NCI-H748 (cell line): ENCODE measurements around the gene C16orf95.
"Not testable (repeated sequence)": the region's sequence is repeated elsewhere in the genome, so short reads cannot be mapped to it uniquely, and the experiment has no call there.

Experiments
- DNase-seq: peaks from one replicate; lab custom pipeline; 2025; ENCODE audit not compliant: unreplicated experiment; lab: John Stamatoyannopoulos, UW

C16orf95 gene, protein sequence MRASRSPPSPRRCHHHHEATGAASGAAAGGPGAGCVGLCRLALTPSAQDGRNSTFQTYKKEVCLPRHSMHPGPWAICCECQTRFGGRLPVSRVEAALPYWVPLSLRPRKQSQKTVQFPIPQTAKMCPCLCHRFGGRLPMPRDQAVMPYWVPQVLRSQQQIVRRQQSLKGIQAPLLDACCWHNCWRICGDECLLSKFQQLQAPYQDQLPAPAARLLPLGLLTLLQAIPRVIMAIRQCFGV

DNA sequence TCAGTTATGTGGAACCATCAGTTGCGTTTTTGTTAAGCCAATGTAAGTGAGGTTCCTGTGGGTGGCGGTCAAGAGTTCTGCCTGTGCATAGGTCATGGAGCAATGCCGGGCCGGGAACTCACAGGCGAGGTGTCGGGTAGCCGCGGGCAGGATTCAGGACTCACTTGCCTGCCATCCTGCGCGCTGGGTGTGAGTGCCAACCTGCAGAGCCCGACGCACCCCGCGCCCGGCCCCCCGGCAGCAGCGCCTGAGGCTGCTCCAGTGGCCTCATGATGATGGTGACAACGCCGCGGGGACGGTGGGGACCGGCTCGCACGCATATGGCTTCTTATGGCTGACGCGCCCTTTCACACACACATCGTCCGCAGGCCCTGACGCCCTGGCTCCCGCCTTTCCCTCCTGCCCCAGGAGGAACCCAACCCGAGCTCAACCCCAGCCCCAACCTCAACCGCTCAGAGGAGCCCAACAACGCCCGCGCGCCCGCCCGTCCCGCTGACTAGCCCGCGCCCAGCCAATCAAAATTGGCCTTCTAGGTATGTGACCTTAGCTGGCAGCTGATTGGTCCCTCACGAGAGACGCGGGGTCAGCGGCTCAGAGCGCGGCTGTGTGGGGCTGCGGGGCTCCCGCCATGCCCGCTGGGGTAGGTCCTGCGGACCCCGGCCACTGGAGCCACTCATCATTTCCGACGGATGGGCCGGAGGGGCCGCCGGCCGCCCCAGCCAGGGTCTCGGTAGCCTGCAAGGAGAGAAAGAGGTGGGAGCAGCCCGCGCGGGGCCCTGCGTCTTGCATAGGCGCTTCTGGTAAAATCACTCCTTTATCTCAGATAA is at the start of gene C16orf95:
Gene C16orf95, minus strand, starts transcription at position 470 of the 827 bp plus-strand sequence. Its CDS starts 150 bp downstream, at position 320.
- DNase-seq = peak; percentile 93

DNA sequence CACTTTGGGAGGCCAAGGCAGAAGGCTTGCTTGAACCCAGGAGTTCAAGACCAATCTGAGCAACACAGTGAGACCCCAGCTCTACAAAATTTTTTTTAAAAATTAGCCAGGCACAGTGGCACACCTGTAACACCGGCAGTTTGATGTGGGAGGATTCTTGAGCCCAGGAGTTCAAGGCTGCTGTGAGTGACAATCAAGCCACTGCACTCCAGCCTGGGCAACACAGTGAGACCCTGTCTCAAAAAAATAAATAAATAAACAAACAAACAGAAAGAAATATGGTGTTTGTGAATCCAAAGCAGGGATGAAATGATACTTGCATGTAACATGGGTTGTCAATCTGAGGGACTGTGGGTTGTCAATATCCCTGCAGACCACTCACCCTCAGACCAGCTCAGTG is 49.7 kb upstream of the C16orf95 start:
- no peak for DNase-seq

DNA sequence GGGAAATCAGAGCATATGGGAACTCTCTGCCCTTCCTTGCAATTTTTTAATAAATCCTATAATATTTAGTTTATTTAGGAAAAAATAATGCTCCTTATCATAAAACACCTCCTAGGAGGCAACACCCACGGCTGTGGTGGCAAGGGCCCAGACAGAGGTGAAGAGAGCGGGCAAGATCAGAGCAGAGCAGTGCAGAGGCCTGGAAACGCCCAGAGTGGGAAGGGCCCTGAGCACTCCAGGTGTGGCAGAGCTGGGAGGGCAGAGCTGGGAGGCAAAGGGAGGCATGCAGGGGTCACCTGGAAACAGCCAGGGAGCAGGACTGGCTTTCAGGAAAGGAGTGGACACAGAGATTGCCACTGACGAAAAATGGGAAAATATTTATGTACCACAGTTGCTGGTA is 49.1 kb upstream of the C16orf95 start:
- no peak for DNase-seq

DNA sequence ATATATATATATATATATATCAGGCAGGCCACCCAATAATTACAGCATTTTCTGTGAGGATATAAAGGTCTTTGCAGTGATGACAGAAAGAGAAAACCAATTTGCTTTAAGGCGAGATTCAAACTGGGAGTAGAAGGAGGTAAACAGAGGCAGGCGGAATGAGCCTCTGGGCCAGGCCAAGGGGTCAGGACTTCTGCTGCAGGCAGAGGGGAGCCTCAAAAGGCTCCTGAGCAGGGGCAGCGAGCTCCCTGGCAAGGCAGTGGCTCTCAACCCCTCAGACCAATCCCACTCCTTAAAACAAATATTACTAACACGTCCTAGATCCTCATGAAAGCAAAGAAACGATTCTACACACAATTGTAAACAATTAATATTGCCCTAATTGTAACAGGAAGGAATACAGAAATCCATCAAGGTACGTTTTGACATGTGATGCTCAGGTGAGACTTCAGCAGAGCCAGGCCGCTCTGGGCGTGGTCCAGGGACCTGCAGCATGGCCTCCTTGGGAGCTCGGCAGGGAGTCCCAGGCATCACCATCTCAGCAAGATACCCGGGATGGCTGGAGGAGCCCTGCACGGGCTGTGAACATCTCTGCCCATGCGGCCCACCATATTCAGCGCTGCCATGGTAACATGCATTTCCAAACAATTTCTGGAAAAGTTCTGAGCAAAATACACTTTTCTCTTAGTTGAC is 48.0 kb upstream of the C16orf95 start:
- no peak for DNase-seq

DNA sequence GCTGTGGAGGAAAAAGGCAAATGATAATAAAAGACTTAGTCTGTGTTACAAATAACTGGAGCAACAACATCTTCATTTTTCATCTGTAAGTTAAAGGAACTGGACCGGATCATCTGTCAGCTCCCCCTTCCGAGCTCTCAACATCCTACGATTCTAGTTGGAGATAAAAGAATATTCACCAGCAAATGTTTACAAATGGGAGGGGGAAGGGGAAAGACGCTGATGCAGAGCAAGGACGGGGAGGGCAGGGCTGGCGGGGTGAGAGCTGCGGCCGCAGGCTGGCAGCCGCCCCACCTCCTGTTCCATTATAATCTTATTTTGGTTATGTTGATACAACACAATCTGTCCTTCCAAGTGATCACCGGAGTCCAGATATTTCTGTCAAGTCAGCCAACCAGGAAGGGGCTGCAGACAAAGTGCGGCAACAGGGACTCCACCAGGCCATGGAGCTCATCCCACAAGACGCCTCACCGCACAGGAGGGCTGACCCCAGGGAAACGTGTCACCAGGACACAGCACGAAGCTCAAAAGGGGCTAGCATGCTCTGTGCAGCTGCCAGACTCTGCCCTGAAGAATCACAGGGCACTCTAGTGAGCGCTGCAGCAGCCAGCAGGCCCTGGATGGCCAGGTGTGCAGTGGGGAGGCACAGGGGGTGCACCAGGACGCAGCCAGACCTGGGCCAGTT is 46.7 kb upstream of the C16orf95 start:
- no peak for DNase-seq

DNA sequence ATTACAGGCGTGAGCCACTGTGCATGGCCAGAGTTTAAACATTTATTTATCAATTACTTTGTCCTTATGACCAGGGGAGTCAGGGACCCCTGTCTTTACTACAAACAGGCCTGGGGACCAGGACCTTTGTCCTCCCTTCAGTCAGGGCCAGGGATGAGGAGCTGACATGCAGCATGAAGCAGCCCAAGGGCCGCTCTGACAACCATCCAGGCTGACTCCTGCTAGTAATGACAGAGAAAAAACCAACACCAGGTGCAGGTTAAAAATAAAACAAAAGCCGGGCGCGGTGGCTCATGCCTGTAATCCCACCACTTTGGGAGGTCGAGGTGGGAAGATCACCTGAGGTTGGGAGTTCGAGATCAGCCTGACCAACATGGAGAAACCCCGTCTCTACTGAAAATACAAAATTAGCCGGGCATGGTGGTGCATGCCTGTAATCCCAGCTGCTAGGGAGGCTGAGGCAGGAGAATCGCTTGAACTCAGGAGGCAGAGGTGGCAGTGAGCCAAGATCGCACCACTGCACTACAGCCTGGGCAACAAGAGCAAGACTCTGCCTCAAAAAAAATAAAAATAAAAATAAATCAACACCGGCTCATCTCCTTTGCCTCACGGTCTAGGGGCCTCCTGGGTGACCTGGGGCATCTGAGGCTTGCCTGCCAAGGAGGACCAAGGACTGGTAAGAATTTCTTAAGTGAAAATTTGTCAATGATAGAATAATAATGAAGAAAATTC is 45.8 kb upstream of the C16orf95 start:
- not testable (repeated sequence) for DNase-seq

DNA sequence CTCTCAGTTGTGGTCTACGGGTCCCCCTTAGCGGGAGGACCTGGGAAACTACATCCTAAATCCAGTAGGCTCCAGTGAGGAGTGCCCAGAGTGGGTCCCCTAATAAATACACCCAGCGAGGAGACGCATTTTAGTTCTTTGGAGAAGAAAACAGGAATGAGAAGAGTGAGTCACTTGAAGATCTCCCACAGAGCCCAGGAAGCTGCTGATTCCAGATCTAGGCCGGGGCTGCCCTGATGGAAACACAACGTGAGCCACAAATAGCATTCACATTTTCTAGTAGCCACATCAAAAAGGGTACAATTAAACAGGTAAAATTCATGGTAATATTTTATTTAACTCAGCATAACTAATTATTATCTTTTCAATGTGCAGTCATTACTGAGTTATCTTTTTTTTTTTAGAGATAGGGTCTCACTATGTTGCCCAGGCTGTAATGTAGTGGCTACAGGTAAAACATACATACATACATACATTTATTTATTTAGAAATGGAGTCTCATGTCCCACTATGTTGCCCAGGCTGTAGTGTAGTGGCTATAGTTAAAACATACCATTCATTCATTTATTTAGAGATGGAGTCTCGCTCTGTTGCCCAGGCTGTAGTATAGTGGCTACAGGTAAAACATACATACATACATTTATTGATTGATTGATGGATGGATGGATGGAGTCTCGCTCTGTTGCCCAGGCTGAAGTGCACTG is 44.9 kb upstream of the C16orf95 start:
- no peak for DNase-seq

DNA sequence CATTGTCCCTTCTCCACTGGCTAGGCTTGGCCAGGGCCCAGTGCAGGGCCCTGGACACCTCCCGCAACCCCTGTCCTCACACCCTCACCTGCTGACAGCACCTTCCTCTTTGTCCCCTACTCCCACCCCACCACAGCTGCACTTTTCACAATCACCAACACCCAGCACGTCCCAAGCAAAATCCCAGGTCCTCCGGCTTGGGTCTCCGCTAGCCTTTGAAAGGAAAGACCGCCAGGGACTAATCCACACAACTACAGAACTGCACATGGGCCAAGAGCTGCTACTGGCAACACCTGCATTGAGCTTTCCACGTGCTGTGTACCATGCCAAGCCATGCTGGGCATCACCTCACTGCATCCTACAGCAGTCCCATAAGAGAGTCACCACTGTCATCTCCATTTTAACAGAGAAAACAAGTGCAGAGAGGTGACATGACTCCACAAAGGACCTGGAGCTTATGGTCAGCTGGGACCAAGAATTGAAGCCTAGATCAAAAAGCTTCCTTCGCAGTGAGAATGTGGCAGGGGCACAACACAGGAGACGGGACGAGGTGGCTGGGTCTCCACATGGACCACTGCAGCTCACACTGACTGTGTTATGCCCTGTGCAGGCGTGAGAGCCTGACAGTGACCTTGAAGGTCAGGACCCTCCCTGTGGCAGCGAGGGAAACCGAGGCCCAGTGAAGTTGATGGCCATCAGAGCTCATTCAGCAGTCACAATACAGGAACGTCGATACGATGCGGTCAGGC is 43.8 kb upstream of the C16orf95 start:
- DNase-seq = no peak

DNA sequence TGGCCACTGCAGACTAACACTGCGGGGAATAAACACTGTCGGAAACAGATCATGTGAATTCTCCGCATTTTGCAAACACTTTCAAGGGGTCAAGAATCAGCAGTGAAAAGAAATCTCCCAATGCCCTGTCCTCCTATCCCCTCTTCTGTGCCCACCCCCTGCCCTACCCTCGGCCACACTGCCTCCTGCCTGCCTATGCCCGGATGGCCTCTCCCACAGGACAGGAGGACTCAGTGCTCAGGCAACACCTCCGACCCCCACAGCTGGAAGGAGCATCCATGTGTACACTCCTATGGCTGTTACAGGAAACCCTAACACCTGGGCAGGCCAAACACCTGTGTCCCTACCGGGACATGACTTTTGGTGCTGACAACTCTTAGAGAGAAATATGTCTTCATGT is 41.9 kb upstream of the C16orf95 start:
- no peak for DNase-seq

DNA sequence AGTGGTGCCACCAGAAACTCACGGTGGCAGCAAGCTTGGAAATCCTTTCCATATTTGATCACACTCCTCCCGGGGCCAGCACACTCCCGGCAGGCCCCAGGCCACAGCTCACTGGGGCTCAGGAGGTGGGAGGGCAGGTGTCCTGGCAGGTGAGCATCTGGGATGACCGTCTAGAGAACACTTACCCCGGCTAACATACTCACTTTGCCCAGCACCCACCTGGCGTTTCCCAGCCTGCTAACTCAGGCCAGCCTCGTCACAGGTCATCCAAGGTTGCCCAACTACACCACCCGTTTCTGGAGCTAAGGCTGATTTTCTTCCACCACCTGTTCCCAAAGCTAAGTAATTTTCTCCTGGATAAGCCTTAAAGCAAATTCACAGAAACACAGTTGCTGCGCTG is 41.5 kb upstream of the C16orf95 start:
- no peak for DNase-seq

DNA sequence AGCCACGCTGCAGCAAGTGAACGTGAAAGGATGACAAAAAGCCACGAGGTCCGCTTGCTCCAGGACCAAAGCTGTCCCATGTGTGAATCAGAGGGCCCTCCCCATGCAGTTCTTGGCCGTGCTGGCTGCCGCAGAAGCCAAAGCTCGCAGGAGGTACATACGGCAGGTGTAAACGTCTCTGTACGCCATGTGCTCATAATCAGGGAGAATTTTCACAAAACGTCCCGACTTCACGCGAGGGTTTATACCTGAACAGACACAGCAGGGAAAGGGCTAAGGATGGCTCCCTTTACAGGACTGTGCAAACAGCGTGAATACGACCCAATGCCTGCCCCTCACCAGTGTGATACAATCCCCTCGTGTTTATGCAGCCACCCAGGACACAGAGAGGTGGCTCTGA is 41.1 kb upstream of the C16orf95 start:
- no peak for DNase-seq

DNA sequence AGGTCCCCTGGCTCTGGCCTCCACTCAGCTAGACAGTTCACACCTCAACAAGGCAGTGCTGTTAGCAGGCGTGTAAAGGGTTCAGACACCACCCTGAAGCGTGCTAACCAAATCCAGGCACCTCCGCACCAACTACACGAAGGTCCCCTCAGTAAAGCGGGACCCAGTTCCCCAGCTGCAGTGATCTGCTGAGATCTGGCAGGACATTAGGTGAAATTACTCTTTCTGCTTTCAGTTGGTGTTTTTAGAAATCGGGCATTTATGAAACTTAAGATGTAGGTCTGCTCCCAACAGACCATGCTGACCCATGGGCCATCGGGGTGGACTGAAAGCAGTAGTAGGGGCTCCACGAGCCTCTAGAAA is 39.3 kb upstream of the C16orf95 start:
- no peak for DNase-seq

DNA sequence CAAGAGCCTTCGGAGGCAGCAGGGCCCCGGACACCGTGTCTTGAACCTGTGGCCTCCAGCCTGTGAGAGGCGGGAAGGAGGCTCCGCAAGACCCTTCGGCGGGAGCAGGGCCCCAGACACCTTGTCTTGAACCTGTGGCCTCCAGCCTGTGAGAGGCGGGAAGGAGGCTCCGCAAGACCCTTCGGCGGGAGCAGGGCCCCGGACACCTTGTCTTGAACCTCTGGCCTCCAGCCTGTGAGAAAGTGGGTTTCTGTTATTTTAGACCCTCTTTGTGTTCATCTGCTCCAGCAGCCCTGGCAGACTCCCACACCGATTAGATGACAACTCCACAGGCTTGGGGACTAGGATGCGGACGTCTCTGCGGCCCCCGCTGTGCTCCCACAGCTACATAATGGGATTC is 36.4 kb upstream of the C16orf95 start:
- no peak for DNase-seq

DNA sequence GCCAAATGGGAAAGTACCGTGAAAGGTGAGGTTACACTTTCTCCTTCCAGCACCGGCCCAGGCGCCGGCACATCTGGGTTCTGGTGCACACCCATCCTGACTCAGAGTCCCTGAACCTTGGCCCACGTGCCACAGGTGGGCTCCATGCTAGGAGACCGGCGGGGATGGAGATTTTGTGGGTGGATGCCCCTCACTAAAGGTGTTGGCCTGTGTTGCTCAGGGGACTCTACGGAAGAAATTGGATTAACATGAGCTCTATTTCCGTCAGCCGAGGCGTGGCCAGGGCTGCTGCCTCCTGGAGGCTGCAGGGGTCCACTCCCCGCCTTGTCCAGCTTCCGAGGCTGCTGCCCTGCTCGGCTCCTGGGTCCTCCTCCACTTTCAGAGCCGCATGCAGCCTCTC is 35.6 kb upstream of the C16orf95 start:
- no peak for DNase-seq

DNA sequence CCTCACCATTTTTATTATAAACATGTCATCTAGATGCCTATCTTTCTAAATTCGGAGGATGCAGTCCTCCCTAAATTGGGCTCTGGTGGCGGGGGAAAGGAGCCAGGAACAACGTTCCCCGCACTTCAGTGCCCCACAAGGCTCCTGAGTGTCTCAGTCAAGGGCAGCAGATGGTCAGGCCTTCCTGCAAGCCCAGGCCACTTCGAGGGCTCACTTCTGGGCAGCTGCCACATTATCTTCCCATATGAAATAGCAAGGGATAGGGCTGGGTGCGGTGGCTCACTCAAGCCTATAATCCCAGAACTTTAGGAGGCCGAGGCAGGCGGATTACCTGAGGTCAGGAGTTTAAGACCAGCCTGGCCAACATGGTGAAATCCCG is 34.1 kb upstream of the C16orf95 start:
- no peak for DNase-seq

DNA sequence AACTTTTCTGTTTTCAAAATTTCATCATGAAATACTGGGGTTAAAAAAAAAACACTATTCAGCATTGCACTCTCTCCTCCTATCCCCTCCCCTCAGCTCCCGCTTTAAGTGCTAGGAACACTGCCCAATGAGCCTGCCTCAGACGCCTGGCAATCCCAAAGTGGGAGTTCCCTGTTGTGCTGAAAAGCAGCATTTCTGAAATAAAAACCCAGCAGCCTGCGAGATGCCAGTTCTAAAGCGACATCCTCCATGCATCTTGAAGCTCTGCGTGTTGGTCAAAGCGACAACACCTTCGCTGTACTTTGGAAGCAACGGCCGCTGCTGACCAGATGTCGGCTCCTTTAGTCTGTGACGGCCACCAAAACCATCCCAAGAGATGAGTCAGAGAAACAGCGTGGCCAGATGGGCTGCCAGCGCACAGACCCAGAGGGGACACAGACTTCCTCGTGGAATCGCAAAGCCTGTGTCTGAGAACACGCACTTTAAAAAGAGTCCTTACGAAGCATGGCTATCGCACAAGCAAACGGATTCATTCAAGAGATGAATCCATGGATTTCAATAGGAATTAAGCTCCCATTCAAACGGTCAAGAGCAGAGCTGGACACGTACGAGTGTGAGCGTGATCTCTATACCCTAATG is 33.6 kb upstream of the C16orf95 start:
- DNase-seq = no peak

DNA sequence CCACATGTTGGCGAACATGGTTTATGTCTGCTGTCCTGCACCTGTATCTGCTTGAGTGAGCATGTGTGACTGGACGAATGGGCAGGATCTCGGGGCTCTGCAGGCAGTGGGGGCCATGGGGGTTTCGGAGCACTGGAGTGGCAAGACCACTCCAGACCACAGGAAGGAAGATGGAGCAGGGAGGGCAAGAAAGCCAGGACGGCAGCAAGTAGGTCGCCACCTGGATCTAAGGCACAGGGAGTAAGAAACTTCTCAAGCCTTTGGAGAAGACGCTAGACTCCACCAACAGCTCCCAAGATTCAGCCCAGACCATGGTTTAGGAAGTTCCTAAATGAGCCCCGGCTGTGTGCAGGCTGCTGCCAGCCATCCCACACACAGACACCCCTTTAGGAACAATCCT is 32.8 kb upstream of the C16orf95 start:
- DNase-seq = no peak

DNA sequence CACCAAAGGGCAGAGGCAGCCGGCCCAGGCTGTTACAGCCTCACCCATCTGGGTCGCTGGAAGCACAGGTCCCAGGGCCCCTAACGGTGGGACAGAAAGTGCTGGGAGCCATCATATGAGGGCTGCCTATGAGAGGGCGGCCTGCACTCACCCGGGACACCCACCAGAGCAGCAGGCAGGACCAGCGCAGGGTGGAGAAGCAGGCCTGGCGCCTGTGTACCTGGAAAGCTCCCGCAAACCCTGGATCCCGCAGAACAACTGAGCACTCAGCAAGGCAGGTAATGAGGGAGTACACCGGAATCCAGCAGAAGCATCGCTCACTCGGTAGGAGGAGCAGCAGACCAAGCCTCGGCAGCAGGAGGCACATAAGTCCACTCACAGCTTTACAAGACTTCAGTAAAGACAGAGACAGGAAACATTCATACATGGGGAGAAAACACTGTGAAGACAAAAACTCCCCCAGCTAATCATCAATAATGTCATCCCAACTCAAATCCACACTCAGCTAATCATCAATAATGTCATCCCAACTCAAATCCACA is 31.5 kb upstream of the C16orf95 start:
- no peak for DNase-seq
